ELR (cell line): ENCODE measurements around the gene ANGPTL8.

Experiments used
- DNase-seq: peaks from one replicate; pipeline ENCODE4 v3.0.0-alpha.2; 2015; ENCODE audit warnings: low read depth

The ANGPTL8 gene

DNA sequence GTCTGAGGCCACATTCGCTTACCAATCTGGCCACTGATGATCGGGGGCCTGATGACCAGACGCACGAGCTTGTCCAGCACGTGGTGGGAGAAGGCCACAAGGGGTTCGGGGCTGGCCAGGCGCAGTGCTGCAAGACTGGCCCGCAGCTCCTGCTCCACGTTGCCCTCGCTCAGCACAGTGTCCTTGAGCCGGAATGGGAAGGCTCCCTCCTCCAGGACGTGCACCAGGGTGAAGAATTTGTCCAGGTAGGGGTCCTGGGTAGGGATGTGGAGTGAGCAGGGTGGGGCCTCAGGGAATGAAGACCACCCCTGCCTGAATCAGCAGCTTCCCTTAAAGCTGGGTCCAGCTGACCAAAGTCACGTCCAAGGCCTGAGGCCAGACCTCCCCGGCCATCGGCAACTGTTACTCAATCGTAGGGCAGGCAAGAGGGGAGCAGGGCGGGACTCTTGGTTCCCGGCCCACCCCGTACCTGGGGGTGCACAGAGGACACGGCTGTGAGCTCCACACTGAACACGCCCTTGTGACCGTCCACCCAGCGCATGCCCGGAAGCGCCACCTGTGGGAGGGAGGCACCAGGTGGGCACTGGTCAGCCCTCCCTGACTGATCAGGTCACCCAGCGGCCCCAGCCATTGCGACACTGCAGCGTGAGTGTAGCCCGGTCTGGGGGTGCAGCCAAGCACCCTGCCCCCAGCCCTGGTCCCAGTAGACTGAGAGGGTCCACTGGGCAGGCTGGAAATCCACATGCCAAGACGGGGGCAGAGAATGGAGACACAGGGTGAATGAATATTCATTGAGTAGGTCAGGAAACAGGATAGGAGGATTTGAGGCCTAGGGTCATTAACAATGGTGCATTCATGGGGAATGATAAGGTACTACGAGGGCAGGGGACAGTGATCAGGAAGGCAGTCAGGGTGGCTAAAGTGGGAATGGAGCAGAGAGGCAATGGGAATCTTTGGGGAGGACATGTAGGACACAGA lies 2.8 kb upstream of the ANGPTL8 start:
- DNase-seq: no peak

DNA sequence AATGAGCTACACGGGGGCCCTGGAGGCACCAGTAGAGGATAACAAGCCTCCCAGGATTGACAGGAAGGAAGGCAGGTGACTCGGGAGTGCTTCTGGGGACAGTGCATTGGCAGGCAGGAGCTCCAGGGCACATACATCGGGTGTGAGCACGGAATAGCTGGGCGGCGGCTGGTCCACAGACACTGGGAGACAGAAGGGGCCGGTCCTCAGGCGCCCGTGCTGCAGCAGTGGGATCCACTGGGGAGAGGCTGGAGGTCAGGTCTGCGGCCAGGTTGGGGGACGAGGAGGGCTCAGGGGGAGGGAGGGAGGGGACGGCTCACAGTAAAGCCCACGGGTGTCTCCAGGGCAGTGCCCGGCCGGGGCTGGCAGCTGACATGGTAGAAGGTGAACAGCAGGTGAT lies 2.1 kb upstream of the ANGPTL8 start:
- no peak for DNase-seq

DNA sequence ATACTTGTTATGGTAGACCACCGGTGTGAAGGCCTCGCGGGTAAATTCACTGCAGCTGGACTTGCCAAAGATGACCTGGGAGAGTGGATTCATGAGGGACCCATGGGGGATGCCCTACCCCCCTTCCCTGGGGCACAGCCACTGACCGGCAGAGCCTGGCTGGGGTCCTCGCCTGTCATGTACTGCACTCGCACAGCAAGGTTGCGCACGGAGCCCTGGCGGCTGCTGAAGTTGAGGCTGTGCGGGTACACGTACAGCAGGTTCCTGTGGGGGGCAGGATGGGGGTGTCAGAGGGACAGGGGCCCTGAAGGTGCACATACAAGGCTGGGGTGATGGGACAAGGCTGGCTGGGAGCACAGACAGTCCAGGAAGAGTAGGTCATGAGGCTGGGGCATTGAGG lies 1.4 kb upstream of the ANGPTL8 start:
- DNase-seq: no peak

DNA sequence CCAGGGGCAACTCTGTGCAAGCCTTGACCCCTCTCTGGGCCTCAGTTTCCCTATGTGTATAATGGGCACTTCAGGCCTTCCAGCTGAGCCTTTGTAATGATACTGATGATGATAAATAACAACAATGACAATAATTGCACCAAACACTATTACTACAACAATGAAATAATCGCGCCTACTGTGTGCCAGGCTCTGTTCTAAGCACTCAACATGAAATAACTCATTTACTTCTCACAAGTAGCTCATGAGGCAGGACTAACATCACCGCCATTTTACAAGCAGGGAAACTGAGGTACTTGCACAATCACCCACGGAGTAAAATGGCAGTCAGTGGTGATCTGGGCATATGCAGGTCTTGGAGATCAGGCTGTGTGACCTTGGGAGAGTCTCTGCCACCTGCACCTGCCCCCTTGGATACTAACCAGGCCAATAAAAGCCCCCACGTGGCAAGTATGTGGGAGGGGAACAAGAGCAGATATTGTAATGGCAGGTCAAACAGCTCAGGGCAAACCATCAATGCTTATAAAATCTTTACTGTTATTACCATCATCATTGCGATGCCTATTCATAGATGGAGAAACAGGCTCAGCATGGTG lies 540 bp upstream of the ANGPTL8 start:
- no peak for DNase-seq

- no peak for DNase-seq
These were observed 607 bp downstream of the ANGPTL8 start for GRCh38 chr19:11240008-11240444.

- no peak for DNase-seq
These were observed 2.6 kb downstream of the ANGPTL8 start for GRCh38 chr19:11242025-11242424.

- DNase-seq: peak; percentile 91
These were observed 3.7 kb downstream of the ANGPTL8 start for GRCh38 chr19:11242864-11243797.

DNA sequence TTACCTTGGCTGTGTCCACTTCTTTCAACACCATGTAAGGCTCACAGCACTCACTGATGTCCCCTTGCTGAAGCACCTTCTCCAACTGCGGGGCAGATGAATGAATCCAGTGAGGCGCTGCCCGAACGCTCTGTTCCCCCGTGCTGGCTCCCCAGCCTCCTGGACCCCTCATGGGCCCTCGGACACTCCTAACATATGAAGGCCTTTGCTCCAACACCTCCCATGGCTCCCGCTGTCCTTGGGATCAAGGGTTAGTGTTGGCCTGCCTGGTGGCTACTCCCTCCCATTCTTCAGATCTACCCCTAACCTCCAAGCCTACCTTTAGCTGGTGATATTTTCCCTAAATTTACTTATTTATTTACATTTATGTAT lies 4.4 kb downstream of the ANGPTL8 start:
- no peak for DNase-seq

DNA sequence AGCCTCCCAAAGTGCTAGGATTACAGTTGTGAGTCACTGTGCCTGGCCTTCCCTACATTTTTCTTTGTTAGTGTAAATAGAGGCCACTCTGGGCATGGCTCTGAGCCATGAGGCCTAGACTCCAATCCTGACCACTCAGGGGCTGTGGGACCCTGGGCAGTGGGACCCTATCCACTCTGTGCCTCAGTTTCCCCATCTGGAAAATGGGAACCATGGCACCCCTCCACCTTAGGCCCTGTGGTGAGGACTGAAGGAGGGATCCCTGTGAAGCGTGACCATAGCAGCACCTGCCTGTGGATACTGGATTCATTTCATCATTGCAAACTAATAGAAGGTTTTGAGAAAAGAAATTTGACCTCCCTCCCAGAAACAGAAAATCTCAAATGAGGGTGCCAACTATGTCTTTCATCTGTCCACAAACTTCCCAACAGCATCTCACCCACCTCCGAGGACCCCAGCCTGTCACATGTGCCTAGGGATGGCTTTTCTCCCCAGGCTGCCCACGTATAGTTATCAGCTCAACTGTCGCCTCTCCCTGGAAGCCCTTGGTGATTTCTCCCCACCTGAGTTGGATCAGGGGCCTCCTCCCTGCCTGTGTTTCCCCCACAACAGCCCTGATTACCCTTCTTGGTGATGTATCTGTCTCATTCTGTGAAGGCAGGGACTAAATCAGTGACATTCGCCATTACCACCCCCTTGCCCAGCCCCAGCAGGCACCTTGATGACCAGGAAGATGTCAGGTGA lies 5.6 kb downstream of the ANGPTL8 start:
- peak; percentile 22 for DNase-seq

DNA sequence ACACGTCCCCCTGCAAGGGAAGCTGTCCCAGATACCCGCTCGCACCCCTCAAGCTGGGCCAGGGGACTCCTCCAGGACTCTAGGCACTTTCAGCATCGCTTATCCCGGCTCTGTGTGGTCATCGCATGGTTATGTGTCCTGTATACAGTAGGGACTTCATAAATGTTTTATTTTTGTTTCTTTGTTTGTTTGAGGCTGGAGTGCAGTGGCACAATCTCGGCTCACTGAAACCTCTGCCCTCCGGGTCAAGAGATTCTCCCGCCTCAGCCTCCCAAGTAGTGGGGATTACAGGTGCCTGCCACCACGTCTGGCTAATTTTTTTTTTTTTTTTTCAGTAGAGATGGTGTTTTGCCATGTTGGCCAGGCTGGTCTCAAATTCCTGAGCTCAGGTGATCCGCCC lies 7.5 kb downstream of the ANGPTL8 start:
- DNase-seq: no peak

DNA sequence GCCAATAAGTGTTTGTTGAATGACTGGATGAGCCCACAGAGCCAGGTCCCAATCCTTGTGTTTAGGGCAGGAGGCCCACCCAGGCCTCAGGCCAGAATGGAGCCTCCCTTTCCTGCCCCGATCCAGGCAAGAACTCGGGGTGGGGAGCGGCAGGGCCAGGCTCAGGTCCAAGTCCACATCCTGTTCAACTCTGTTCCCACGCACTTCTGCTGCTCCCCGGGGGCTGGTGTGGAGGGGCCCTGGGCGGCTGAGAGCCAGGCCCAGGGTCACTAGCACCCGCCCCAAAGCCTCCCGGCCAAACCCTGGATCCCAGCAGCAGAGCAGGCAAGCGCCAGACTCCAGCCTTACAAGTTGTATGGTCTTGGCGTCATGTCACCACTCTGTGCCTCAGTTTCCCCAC lies 8.0 kb downstream of the ANGPTL8 start:
- no peak for DNase-seq

- no peak for DNase-seq
These were observed 8.5 kb downstream of the ANGPTL8 start for GRCh38 chr19:11247934-11248333.

DNA sequence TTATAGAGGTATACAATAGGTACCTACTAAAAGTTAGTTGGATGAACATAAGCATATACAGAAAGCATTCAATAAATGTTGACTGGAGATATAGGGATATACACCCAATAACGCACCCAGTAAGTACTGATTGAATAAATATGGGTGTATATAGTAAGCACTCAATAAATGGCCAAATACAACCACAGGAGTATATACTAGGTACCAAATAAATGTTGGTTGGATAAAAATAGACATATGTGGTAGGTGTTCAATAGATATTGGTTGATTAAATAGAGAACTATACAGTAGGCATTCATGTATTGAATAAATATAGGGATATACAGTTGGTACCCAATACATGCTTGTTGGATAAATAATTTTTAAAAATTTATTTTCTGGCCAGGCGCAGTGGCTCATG lies 9.4 kb downstream of the ANGPTL8 start:
- DNase-seq: no peak

- DNase-seq: no peak
These were observed 11.8 kb downstream of the ANGPTL8 start for GRCh38 chr19:11251217-11251616.

GRCh38 chr19:11251650-11252314 lies 12.4 kb downstream of the ANGPTL8 start:
- DNase-seq: no peak

DNA sequence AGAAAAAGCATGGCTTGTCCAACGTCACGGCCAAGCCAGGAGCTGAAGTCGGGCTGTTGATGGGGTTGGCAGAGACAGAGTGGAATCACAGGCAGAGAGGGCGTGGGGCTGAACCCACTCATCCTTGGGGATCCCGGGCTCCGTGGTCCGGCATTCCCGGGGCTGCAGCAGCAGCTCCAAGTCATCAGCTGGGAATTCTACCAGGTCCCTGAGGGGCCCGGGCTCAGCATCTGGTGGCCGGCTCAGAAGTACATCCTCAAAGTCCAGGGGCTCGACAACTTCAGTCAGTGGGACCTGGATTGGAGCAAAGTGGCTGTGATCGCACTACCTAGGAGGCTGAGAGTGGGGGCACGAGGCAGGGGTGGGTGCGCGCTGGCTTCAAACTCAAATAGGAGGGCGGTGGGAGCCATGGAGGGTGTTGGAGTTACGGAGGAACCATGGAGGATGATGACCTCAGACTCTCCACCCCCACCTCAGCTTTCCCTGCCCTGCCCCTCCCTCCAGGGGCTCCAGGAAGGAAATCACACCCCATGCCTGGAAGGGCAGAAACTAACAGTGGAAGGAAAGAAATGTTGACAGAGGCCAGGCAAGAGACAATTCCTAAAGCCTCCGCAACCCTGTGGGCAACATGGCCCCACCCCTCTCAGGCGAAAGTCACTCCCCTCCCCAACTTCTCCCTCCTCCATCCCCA lies 13.4 kb downstream of the ANGPTL8 start:
- no peak for DNase-seq

GRCh38 chr19:11254666-11255065 lies 15.2 kb downstream of the ANGPTL8 start:
- DNase-seq: no peak

DNA sequence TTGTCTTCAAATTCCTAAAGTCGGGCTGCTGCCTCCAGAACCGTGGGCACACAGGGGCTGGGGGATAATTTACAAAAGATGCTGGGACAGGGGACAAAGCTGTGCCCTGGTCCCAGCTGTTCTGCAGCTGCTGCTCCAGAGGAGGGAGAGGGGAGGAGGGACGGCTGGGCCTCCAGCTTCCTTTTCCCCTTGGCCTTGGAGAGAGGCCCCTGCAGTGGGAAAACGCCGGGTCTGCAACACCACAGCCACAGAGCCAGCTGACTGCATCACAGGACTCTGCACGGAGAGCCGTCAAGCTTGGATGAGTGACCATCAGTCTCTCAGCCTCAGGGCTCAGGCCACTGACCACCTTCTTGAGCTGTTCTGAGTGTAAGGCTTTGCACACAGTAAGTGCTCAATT lies 16.8 kb downstream of the ANGPTL8 start:
- no peak for DNase-seq

GRCh38 chr19:11257846-11258380 lies 18.5 kb downstream of the ANGPTL8 start:
- no peak for DNase-seq

- DNase-seq: no peak
These were observed 21.6 kb downstream of the ANGPTL8 start for GRCh38 chr19:11260996-11261395.
